ENCODE results near the gene KIR2DL4.
"Not testable (repeated sequence)": the region's sequence is repeated elsewhere in the genome, so short reads cannot be mapped to it uniquely, and the experiment has no call there.

DNA sequence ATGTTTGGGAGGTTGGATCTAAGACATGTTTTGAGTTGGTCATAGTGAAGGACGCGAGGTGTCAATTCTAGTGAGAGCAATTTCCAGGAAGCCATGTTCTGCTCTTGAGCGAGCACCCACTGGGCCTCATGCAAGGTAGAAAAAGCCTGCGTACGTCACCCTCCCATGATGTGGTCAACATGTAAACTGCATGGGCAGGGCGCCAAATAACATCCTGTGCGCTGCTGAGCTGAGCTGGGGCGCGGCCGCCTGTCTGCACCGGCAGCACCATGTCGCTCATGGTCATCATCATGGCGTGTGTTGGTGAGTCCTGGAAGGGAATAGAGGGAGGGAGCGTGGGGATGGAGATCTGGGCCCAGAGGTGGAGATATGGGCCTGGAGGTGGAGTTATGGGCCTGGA is 29.1 kb downstream of the KIR2DL4 start, which contains the start of gene KIR2DS4:
- TF ChIP-seq CTCF (IDR thresholded peaks at IDR 0.05 in 2 of 3, conservative IDR thresholded peaks at IDR 0.05 in 1 of 3; ENCODE audit: borderline replicate concordance in 1 of 3, insufficient read depth in 1 of 3, low read depth in 2 of 3, low read length in 2 of 3); REST (IDR thresholded peaks at IDR 0.05; ENCODE audit: low read depth): not testable (repeated sequence)
- TF ChIP-seq, protein P1, sequence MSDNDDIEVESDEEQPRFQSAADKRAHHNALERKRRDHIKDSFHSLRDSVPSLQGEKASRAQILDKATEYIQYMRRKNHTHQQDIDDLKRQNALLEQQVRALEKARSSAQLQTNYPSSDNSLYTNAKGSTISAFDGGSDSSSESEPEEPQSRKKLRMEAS (IDR thresholded peaks at IDR 0.05), result not testable (repeated sequence)
